KBM-7 (cell line): ENCODE results near the gene MYO1D.
"Not testable (repeated sequence)": the region's sequence is repeated elsewhere in the genome, so short reads cannot be mapped to it uniquely, and the experiment has no call there.

ENCODE experiments used
- DNase-seq: peaks from one replicate; pipeline ENCODE4 v3.0.0-alpha.2; 2015
- in situ Hi-C: fragments of 300-500 bp; cut with MboI; formaldehyde crosslinking; loops from 2 replicates; pipeline ENCODE4 v1.14.3; 2020; ENCODE audit warnings: low sequenced_read_pairs, low pct_unique_long_range_greater_than_20kb, mixed read lengths

MYO1D gene

DNA sequence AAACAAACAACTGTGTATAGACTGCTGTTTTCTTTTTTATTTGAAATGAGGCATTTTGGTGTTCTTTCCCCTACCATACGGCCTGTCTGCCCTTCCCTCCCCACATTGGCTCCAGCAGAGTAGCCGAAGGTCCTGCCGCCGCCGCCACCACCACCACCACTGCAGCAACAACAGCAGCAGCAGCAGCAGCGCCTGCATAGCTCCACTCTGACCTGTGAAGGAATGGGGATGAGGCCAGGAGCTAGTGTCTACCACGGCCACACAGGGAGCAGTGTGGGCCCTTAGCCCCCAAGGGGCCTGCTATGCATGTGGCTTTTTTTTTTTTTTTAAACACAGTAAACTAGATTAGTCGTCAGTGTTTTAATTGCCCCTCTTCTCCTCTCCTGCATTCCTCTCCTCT is 395.7 kb downstream of the MYO1D start:
- no peak for DNase-seq
- in situ Hi-C loops = loop anchor here (25.0 kb wide), 1 partner anchor 281 kb away; no protein-coding TSS in a partner anchor

DNA sequence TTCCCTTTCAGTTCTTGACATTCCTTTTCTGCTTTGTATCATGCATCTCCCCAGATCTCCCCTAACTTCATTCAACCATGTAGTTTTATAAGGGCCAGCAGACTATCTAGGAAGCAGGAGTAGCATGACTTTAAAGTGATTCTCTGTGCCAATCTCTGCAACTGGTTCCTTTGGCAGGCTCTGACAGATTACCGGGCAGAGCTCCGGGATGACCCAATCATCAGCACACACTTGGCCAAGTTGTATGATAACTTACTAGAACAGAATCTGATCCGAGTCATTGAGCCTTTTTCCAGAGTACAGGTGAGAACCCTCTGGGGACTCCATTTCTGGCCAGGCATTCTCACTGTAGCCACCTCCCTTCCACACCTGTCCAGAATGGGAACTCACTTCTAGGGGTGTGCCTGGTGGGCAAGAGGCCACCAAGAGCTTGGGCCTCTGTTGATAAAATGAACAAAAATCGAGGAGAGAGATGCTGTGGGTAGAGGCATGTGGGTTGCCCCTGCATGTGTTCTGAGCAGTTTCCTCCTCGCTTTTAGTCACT is 397.8 kb downstream of the MYO1D start:
- no peak for DNase-seq

GRCh38 chr17:32477220-32477619 is 399.7 kb downstream of the MYO1D start:
- DNase-seq = no peak
- in situ Hi-C loops = loop anchor here (25.0 kb wide), 1 partner anchor 285 kb away; no protein-coding TSS in a partner anchor

More for the DNA sequence above, 397.8 kb downstream of the MYO1D start:
- in situ Hi-C loops = loop anchor here (25.0 kb wide), 1 partner anchor 283 kb away; no protein-coding TSS in a partner anchor

- no peak for DNase-seq
- in situ Hi-C loops = loop anchor here (25.0 kb wide), 1 partner anchor 287 kb away; no protein-coding TSS in a partner anchor
These were observed 401.7 kb downstream of the MYO1D start for GRCh38 chr17:32475258-32475657.

DNA sequence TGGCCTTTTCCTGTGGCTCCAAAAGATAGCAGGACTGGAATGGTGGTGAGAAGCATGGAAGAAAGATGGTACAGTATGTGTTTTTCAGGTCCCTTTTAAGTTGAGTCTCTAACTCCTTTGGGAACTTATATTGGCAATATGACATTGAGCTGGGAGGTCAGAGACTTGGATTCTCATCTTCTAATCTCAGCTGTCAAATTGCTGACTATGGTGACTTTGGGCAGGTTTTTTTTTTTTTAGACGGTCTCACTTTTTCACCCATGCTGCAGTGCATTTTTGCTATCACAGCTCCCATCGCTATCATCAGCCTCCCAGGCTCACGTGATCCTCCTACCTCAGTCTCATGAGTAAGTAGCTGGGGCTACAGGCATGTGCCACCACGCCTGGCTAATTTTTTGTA is 405.3 kb downstream of the MYO1D start:
- in situ Hi-C loops = no loop called here
- DNase-seq = no peak

GRCh38 chr17:32470405-32471167 is 406.3 kb downstream of the MYO1D start:
- DNase-seq = no peak
- in situ Hi-C loops = no loop called here

DNA sequence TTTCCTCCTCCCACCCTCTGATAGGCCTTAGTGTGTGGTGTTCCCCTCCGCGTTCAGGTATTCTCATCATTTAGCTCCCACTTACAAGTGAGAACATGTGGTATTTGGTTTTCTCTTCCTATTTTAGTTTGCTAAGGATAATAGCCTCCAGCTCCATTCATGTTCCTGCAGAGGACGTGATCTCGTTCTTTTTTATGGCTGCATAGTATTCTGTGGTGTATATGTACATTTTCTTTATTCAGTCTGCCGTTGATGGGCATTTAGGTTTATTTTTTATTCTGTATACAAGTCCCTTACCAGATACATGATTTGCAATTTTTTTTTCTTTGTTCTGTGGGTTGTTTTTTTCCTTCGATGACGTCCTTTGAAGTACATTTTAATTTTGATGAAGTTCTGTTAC is 409.0 kb downstream of the MYO1D start:
- in situ Hi-C loops = no loop called here

DNA sequence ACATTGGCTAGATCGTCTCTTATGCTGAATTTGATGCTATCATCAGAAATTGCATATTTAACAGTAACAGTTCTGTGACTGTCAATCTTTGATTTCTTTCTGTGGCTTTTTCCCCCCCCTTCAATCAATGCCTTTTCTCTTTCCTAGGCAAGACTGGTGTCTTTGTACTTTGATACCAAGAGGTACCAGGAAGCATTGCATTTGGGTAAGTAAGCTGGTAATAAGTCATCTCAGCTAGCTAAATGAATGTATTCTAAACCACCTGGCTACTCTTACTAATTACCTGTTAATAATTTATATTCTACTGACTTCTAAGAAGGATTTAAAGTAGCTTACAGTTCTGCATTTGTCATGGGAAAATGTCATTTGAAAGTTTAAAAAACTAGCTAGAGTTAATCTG is 412.6 kb downstream of the MYO1D start:
- DNase-seq = no peak
- in situ Hi-C loops = no loop called here

More for the DNA sequence above, 409.0 kb downstream of the MYO1D start:
- no peak for DNase-seq

GRCh38 chr17:32463304-32463703 is 413.6 kb downstream of the MYO1D start:
- in situ Hi-C loops = no loop called here
- DNase-seq = no peak

DNA sequence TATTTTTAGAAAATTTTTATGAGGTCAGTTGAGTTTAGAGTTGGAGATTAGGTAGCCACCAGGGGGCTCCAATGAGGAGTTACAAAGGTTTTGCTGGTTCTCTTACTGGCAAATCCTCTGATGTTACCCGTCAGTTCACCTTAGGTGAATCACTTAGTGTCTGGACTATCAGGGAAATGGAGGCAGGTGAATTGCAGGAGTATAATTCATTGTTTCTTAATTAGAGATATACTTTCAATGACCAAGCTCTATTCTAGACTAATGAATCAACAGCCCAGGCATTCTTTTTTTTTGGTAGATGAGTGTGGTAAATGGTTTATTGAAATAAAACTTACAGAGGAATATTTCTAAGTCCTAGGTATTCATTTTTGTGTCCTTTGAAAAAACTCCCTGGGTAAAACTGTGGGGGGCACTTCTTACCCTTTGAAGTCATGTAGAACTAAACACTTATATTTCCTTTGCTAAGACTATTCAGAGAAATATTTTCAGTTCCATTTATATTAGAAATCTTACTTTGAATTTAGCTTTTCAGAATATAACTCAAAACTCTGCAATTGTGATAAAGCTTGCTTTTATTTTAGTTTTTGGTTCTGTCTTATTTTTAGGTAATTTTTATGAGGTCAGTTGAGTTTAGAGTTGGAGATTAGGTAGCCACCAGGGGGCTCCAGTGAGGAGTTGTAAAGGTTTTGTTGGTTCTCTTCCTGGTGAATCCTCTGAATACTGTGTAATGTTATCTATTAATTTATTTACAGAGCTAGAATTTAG is 414.9 kb downstream of the MYO1D start:
- in situ Hi-C loops = no loop called here
- DNase-seq = peak; percentile 82

DNA sequence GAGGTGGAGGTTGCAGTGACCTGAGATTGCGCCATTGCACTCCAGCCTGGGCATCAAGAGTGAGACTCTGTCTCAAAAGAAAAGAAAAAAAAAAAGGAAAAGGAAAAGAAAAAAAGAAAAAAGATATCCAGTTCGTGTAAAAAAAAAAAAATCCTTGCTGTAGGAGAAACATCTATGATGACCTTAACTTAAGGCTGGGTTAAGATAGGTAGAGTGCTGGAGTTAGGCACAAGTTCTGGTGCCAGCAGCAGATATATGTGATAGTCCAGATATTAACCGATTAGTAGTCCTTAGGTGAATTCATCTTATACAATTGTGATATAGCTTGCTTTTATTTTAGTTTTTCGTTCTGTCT is 415.4 kb downstream of the MYO1D start:
- DNase-seq = no peak
- in situ Hi-C loops = no loop called here

DNA sequence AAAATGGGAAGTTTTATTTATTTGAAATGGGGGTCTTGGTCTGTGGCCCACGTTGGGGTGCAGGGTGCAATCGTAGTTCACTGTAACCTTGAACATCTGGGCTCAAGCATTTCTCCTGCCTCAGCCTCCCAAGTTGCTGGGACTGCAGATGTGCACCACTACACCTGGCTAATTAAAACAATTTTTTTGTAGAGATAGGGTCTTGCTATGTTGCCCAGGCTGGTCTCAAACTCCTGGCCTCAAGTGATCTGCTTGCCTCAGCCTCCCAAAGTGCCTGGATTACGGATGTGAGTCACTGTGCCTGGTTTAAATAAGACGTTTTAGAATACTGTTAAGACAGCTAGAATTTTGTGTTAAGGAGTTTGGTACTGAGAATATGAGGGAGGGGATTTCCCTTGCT is 416.9 kb downstream of the MYO1D start:
- in situ Hi-C loops = no loop called here
- DNase-seq = no peak

DNA sequence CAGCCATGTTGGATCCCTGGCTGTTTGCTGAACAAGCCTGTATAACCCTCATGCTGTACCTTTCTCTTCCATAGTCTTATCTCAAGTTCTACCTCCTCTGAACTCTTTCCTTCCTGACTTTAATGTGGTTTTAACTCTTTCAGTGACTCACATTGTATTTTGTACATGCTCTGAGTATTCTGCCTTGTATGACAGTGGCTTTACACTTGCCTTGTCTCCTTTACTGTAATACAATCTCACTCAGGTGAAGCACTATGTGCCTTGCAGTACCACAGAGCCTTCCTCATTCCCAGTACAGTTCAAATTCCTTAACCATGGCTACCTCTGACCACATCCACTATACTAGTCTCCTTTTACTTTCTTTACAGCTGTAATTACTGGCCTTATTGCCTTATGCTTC is 418.6 kb downstream of the MYO1D start:
- in situ Hi-C loops = no loop called here

DNA sequence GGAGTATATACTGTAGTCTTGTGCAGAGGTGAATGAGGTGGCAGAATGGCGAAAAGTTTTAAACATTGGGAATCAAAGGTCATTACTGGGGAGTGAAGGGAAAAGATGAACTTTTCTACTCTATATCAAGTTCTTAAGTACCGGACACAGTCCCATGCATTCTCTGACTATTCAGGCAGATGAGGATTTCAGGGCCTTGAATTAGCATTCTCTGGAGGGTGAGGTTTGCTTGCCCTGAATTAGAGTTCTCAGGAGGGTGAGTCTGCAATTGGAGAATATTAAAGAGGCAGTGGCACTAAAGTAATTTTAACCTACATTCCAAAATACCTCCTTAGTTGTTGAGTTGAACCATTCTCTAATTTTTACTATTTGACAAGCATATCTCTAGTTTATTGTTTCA is 423.6 kb downstream of the MYO1D start:
- in situ Hi-C loops = no loop called here
- DNase-seq = no peak

More for the DNA sequence above, 418.6 kb downstream of the MYO1D start:
- no peak for DNase-seq

DNA sequence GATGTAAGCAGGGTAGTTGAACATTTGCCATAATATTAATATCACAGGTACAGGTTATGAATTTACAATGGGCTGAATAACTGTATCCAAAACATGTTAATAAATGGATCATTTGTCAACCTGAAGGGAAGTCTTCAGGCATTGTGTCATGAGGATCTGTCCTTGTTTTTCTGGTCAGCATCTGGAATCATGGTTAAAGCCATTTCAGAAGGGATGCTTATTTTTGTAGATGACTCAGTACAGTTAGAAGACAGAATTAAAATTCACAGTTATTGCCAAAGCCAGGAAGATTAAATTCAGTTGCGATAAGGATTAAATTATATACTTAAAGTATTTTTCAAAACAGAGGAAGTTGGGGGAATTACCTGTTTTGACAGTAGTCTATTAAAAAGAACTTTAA is 424.6 kb downstream of the MYO1D start:
- in situ Hi-C loops = no loop called here
- no peak for DNase-seq

- DNase-seq = no peak
- in situ Hi-C loops = no loop called here
These were observed 425.0 kb downstream of the MYO1D start for GRCh38 chr17:32451879-32452278.

DNA sequence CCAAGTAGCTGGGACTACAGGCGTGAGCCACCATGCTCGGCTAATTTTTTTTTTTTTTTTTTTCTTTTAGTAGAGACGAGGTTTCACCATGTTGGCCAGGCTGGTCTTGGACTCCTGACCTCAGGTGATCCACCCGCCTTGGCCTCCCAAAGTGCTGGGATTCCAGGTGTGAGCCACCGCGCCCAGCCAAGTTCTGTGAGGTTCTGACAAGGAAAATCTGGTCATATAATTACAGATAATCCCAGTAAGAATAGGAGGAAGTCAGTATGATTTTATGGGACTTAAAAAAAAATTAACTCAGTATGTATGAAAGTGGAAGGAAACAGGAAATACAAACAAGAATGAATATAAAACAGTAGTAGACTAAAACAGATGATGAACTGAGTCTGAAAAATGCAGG is 426.5 kb downstream of the MYO1D start:
- DNase-seq, in situ Hi-C loops: not testable (repeated sequence)

GRCh38 chr17:32449963-32450362 is 427.0 kb downstream of the MYO1D start:
- in situ Hi-C loops = no loop called here
- no peak for DNase-seq

GRCh38 chr17:32446949-32447348 is 430.0 kb downstream of the MYO1D start:
- in situ Hi-C loops = no loop called here
- DNase-seq = no peak

DNA sequence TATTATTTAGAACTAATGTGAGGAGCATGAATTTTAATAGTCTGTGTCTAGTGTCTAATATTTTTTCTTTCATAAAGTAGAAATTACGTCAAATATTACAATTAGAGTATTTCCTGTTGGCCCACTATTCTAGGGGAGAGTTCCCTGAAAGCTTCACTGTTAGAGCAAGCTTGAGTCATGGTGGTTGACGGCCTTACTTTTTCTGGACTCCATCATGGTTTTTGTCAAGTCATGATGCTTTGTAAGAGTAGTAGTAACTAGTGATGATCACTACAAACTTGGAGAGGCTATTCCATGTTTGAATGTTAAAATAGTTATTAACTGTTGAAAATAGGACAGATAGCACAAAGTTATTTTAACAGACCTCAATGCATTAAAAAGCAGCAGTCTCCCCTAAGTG is 431.0 kb downstream of the MYO1D start:
- no peak for DNase-seq
- in situ Hi-C loops = no loop called here
